NCI-H187 (cell line): ENCODE measurements around the gene C5orf58.
"Not testable (repeated sequence)": the region's sequence is repeated elsewhere in the genome, so short reads cannot be mapped to it uniquely, and the experiment has no call there.

Experiments used
- DNase-seq, 2 experiments: peaks; one replicate each; lab custom pipeline; 2025; lab: John Stamatoyannopoulos, UW

C5orf58 gene

DNA sequence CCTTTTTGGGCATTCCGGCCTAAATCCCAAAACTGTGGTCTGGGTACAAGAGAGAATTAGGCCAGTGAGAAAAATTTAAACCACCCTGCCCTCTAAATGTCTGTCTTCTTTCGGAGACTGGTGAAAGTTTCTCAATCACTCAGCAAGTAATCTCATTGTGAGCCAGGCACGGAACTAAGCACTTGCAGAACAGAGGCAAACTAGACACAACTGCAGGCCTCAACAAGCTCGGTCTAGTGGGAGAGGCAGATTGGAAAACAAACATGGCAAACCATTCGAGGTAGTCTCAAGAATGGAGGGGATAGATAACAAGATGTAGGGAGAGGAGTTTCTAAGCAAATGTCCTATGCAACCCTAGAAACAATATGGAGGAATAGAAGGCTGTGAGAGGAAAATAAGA lies 8.9 kb upstream of the C5orf58 start:
- no peak for DNase-seq

DNA sequence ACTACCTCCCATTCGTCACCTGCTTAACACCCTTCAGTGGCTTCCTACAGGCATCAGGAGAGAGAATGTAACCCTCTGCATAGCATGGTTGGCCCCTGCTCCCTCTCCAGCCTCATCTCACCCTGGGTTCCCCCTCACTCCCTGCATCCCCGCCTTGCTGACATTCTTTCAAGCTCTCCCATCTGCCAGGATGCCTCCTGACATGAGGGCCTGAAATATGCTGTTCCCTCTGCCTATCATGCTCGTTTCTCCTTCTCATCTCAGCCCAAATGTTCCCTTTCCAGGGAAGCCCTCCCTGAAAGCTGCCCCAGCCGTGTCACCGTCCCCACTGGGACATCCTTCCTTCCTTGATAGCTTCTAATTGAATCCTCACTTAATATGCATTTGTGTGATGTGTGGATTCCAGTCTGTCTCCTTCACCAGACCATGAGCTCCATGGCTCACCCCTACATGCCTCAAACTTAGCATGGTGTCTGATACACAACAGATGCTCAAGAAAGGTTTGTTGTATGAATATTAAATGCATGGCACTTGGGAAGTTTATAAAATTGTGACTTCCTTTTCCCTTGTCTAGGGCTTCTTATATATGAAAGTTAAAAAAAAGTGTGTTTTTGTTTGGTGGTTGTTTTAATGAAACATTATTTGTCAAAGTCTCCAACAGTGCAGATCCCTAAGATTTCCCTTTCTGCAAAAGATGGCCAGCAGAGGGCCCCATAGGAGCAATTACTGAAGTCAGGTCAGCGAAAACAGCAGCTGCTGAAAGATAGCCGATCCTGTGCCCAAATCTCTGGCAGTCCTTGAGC lies 7.3 kb upstream of the C5orf58 start:
- peak in 1 of 2 experiments; percentile 3 for DNase-seq

DNA sequence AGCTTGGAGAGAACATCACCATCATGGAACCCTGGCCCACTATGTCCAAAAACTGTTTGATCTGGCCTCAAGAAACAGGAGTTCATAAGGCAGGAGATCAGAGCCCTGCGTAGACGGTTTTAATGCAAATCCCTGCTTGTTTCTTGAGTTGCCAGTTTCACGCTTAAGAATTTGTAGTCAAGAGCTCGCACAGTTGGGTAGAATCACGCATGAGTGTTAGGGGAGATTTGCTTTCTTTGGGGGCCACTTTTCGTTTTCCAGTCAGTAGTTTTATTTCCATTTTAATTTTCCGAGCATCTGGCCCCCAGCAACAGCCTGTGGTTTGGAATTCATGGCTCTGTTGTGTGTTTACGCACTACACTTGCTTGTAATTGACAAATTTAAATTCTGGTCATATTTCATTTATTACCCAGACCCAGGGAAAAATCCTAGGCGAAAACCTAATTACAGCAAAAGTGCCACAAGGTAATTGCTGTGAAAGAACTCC lies 6.6 kb upstream of the C5orf58 start:
- no peak for DNase-seq

DNA sequence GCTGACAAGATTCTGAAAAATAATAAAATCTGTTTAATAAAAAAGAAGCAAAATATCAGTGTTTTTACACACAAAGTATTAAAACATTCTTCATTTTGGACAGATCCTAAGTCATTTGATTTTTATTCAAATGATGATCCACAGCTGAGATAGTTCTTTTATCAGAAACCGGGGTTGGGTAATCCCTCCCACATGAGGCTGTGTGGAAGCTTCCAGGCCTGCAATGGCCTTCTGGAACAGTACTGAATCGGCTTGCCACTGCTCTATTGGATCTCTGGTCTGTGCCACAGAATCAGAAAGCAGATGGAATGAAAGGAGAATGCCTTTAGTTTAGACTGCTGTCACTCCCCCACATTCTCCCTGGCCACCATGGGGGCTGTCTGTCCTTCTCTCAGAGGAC lies 6.1 kb upstream of the C5orf58 start:
- DNase-seq, result no peak

DNA sequence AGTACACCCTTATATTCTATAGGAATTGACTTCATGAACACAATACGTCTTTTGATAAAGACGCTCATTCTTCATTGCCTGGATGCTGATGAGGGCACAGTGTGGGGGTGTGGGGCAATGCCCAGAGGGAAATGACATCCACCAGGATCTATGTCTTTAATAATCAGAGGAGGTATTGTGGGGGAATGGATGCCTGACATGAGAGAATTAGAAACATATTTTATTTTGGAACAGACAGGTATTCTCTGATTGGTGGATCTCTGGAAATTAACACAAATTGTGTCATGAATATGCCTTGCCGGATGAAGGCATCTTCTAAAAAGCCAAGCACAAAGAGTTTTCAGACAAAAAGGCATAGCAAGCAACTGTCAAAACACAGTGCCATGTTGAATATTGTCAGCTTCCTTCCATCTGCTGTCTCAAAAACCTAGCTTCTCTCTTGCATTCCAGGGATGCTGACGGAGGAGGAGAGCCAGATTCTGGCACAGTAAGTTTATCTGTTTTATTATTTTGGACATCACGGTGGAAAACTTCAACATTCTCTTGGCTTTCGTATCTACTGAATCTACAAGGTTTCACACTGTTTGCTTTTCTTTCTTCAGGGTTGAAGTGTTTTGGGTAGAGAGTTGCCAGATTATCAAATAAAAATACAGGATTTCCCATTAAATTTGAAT lies 3.9 kb upstream of the C5orf58 start:
- DNase-seq, result no peak

DNA sequence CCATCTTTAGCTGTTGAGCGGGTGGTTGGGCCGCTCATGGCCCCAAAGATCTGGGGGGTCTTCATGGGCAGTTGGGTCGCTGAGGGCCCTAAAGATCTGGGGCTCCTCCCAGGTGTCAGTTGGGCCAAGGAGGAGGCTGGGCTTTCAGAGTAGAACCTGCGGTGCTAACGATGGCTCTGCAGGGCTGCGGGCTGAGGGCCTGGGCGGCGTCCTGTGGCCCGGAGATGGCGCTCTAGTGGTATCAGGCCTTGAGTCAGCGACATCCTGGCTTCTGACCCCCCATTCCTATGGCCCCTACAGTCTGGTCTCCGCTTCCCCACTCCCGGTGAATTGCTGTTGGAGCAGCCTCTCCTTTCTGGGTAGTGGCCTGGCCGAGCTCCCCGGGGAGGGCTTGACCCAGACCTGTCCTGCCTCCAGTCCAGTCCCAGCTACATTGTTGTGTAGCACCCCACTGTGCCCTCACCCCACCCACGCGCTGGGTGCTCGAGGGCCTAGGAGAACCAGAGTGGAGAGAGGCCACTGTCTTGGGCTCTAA lies 640 bp downstream of the C5orf58 start:
- DNase-seq, result no peak

DNA sequence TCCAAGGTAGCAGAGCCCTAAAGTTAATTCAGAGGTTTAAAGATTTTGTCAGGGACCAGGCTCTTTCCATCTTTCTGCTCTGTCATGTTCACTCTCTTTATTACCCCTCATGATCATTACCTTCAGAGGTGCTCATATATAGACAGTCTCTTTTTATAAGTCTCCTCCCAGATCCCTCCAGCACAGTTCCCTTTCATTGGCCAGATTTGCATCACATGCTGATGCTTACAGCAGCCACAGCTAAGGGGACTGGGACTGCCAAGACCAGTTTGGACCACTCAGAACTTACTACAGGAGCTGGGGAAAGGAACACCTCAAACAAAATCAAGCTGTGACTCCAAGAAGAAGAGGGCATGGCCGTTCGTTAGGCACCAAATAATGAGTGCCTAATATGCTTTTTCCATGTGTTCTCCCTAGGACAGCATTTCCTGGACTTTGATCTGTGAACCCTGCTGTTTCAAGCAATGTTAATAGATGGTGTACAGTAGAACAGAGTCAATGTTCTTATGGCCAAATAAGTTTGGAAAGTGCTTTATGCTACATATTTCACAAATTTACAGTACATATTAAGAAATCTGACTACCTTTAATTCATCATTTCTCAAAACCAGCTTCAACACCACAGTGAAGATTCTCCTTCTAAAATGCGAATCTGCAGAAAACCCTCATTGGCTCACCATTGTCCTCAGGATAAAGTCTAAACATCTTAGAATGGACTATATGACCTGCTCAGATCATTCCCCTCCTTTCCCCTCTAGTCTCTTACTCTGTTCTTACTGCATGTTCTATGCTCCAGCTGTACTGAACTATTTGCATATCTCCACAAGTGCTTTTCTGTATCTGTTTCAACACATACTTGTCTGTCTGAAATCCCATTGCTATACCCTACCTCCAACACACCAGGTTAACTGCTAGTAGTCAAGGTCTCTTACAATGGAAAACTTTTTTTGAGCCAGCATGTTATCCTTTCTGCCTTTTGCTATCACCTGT lies 3.4 kb downstream of the C5orf58 start:
- no peak for DNase-seq

DNA sequence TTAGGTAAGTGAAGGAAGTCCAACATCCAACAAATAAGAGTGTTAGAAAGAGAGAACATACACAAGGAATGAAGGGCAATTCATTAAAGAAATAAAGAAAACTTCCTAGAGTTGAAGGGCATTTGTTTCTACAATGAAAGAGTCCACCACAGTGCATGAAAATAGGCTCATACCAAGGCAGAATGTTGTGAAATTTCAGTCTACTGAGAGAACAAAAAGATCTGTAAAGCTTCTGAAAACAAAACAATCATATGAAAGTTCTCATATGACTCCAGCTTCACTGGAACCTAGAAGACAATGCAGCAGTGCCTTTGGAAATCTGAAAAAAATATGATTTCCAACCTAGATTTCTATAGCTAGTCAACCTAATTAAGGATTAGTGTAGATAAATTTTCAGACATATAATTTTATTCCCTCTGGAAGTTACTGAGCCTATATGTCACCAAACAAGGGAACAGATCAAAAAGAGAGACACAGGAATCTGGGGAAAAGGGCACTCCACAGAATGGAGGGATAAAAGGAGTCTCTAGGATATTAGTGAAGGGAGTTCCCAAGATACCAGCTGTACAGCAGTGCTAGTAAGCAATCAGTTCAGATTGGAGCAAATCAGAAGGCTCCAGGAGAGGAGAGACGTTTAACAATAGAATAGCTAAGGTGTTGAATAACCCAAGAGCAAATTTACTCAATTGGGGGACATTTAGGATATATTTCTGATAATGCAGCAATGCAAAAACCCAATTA lies 5.8 kb downstream of the C5orf58 start:
- no peak for DNase-seq

DNA sequence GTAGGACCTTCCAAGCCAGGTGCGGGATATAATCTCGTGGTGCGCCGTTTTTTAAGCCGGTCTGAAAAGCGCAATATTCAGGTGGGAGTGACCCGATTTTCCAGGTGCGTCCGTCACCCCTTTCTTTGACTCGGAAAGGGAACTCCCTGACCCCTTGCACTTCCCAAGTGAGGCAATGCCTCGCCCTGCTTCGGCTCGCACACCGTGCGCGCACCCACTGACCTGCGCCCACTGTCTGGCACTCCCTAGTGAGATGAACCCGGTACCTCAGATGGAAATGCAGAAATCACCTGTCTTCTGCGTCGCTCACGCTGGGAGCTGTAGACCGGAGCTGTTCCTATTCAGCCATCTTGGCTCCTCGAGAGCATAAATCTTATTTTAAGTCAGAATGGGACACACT lies 12.7 kb downstream of the C5orf58 start:
- DNase-seq, result not testable (repeated sequence)

DNA sequence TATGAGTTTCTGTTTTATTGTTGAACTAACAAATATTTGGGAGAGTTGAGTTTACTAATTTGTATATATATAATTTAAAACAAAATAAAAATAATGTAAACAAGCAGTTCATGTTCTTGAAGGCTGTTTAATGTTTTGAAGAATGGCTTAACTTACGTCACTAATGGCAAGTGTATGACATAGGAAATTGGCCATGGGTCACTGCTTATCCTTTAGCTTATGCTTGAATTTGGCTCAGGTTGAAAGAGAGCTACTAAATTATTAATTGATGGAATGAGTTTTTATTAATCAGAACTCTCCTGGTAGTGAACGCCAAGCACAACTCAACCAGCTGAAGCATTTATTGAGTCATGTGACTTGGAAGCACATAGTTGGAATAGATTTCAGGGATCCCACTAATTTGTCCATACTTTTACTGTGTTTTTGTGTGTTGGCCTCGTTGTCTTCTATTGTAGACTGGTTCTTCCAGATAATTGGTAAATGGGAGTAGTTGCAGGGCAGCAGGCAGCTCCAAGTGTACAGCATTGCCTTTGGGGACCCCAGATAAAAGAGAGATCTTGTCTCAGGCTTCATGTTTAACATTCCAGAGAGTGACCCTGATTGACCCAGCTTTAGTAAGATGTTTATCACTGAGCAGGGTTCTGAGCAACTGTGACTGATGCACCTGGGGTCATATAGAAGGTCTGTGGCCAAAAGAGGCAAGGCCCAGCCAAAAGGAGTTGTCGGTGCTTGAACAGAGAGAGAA lies 13.5 kb downstream of the C5orf58 start:
- no peak for DNase-seq

DNA sequence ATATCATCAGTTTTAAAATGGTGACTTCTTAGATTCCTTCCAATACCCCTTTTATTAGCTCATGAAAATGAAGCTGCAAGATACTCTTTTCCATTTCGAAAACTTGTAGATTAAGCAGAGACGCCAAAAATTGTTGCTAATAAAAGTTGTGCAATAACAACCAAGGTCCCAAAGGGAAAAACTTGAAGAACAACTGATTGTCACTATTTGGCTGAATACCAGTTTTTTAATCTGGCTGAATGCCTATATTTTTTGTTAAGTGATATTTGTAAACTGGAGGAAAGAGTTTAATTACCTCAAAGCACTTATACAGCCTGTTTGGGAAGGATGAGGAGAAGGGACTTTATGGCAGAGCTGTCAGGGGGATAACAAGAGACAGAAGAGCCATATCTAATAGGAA lies 14.6 kb downstream of the C5orf58 start:
- DNase-seq, result no peak

DNA sequence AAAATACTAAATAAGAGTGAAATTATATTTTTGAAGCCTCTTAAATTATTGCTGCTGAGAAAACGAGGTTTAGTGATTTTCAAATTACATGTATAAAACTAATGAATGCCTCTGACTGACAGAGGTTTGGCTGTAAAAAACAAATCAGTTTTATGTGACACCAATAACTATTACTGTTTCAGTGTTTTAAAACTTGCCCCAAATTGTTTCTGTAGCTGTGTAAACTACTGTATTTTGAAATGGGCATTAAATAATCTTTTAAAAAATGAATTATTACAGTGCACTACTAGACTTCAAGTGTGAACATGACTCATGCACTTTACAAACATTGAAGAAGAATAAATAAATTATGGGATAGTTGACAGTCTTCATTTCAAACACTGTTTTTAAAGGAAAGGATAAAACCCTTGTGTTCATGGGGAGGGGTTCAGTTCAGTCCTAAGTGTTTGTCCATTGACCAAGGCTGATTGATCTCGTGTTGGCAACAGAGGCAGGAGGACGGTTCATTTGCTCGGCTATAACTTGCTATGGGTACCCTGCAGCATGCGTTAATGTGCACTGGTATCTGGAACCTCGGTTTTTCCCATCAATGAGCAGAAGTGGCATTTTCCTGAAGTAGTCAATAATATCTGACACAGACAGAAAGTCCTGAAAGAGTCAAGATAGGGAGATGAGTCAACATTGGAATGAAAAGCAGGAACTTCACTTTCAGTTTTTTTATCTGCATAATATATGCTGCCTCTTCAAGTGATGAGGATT lies 15.6 kb downstream of the C5orf58 start:
- DNase-seq, result no peak

DNA sequence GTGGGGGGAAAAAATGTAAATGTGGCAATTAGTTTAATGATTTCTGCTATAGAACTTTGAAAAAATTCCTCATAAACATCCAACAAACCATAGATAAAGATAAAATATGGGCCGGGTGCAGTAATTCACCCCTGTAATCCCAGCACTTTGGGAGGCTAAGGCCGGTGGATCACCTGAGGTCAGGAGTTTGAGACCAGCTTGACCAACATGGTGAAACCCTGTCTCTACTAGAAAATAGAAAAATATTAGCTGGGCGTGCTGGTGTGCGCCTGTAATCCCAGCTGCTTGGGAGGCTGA lies 16.1 kb downstream of the C5orf58 start:
- DNase-seq, result not testable (repeated sequence)

DNA sequence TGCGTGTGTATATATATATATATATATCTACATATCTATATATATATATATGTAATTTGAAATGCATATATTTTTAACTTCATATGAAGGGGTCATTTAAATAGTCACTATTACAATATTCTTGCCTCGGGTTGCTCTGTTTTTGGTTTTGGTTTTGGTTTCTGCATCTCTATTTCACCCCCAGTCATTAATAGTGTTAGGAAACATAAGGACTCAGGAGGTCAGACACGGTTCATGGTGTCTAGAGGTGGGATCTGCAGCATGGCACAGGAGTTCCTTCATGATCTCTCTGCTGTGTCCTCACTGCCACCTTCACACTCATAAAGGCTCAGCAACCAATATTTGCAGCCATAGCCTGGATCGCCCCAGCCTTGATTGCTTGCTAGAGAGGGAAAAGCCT lies 16.6 kb downstream of the C5orf58 start:
- DNase-seq, result no peak

DNA sequence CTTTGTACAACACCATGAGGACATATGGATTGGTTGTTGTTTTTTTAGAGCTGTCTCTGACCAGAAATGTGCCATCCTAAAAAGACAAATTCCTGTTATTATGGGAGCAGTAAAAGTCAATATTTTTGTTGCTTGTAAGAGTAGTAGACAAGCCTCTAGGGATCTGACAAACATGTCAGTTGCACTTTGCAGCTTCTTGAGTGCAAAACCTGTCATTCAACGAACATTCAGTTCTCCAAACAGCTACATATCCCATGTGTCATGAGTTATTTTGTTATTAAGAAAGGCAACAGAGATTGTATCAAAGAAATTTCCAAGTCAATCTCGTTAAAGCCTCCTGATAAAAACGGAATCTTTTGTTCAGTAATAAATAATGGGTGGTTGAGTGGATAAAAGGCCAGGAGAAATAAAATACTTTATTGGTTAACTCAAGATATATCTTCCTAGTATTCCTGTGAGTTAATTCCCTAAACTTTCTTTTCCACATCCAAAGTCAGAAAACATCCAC lies 18.1 kb downstream of the C5orf58 start:
- no peak for DNase-seq

DNA sequence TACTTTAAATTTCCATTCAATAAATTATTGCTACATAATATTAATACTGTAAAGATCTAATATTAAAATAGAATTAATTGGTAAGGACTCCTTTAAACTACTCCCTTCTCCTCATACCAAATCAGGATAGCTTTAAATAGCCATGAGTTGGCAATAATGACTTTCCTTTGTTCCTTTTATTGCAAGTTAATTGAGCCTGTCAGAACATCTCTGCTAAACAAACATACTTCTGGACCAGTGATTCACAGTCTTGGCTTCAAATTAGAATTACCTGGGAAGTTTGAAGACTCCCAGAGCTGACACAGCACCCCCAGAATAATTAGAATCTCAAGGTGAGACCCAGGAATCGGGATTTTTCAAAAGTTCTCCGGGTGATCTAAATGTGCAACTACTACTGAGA lies 18.7 kb downstream of the C5orf58 start:
- DNase-seq, result no peak

DNA sequence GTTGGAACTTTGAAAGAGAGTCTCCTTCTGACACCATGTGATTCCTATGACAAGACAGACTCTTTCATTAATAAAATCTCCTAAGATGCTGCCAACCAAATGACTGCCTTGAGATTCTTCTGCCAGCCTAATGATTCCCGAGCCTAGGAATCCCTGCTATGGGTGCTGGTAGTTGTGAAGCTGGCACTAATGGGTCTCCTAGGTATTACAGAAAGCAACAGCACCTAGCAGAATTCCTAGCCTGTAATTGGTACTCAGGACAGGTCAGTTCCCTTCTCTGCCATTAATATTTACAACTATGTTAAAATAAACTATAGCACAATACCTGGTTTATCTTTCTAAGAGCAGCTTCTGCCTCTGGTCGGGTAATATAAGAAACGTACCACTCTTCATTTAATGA lies 19.3 kb downstream of the C5orf58 start:
- no peak for DNase-seq

DNA sequence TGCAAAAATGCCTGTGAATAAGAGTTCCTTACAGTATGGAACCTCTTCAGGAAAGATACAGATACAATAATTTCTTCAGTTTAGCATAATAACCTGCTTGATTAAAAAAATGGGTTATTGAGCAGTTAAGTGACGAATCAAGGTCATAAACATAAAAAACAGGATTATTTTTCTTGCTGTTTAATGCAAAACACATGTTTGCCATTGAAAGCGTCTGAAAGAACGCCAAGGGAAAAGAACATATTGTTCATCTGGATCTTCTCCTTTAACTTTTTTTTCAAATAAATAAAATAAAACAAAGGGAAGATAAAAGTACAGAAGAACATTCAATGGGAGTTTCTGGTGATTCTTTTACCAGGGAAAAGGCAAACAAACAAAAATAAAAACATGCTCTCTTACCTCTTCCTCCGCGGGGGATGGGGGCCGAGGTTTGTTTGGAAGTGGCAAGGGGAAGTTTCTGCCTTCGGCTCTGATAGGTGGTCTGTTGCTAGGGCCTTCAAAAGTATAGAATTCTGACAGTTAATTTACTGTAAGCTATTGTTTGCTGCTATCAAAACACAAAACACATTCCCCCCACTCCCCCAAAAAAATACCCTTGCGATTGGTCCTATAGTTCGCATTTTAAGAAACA lies 20.1 kb downstream of the C5orf58 start:
- DNase-seq, result no peak

DNA sequence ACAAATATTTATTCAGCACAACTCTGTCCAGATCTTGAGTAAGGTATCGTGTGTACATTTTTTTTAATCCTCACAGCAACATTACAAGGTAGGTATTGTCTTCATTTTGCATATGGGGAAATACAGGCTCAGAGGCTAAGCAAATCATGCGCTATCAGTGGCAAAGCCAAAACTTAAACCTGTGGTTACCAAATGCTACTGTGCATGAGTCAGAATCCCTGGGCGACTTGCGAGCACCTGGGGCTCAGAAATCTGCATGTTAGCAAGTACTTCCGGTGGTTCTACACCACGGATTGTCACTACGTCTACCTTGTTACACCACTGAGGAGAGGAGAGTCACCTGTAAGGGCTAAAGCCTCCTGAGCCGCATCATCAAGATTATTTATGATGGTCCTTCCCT lies 21.3 kb downstream of the C5orf58 start:
- no peak for DNase-seq
